Measurements from ENCODE around the gene PCDHB1.

DNA sequence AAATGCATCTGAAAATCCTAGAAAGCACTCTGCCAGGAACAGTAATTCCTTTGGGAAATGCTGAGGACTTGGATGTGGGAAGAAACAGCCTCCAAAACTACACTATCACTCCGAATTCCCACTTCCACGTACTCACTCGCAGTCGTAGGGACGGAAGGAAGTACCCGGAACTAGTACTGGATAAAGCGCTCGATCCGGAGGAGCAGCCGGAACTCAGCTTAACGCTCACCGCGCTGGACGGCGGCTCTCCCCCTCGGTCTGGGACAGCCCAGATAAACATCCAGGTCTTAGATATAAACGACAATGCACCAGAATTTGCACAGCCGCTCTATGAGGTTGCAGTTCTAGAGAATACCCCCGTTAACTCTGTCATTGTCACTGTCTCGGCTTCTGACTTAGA, 49.9 kb downstream of the PCDHB1 start:
- TF ChIP-seq CTCF (IDR thresholded peaks at IDR 0.05) (no peak), POLR2A (IDR thresholded peaks at IDR 0.05) (no peak)
